Central memory CD4-positive, alpha-beta T cell (primary cell): ENCODE data around the gene INSR.
A peak's percentile ranks its signal among the peaks of the same experiment; 100 is the strongest.
"Not testable (repeated sequence)": the region's sequence is repeated elsewhere in the genome, so short reads cannot be mapped to it uniquely, and the experiment has no call there.

ENCODE experiments used
- DNase-seq: peaks from one replicate; pipeline ENCODE4 v3.0.0; 2022

Gene INSR

GRCh38 chr19:7217861-7218260 is 76.4 kb downstream of the INSR start:
- no peak for DNase-seq

- no peak for DNase-seq
These were observed 77.8 kb downstream of the INSR start for GRCh38 chr19:7216373-7216902.

GRCh38 chr19:7215176-7215575 is 79.0 kb downstream of the INSR start:
- no peak for DNase-seq

GRCh38 chr19:7214324-7215089 is 79.7 kb downstream of the INSR start:
- no peak for DNase-seq

GRCh38 chr19:7213628-7214323 is 80.4 kb downstream of the INSR start:
- DNase-seq, result no peak

- no peak for DNase-seq
These were observed 82.8 kb downstream of the INSR start for GRCh38 chr19:7211191-7211951.

- no peak for DNase-seq
These were observed 83.9 kb downstream of the INSR start for GRCh38 chr19:7210359-7210758.

- not testable (repeated sequence) for DNase-seq
These were observed 84.5 kb downstream of the INSR start for GRCh38 chr19:7209597-7210325.

- not testable (repeated sequence) for DNase-seq
These were observed 85.2 kb downstream of the INSR start for GRCh38 chr19:7209036-7209435.

- DNase-seq, result no peak
These were observed 90.9 kb downstream of the INSR start for GRCh38 chr19:7203332-7203731.

- DNase-seq, result no peak
These were observed 91.3 kb downstream of the INSR start for GRCh38 chr19:7202888-7203287.

- no peak for DNase-seq
These were observed 93.5 kb downstream of the INSR start for GRCh38 chr19:7200736-7201135.

- DNase-seq, result no peak
These were observed 94.3 kb downstream of the INSR start for GRCh38 chr19:7199613-7200533.

- DNase-seq, result peak; percentile 92
These were observed 96.2 kb downstream of the INSR start for GRCh38 chr19:7197760-7198696.

GRCh38 chr19:7197119-7197759 is 97.0 kb downstream of the INSR start:
- peak; percentile 77 for DNase-seq

GRCh38 chr19:7196763-7197118 is 97.5 kb downstream of the INSR start:
- DNase-seq, result no peak

- DNase-seq, result no peak
These were observed 99.2 kb downstream of the INSR start for GRCh38 chr19:7195046-7195445.

GRCh38 chr19:7194566-7194965 is 99.6 kb downstream of the INSR start:
- no peak for DNase-seq

GRCh38 chr19:7191946-7192691 is 102.1 kb downstream of the INSR start:
- DNase-seq, result peak; percentile 65
